HG03139 (cell line): ENCODE measurements around the gene ZNF692.

Experiments used
- ATAC-seq: cut with Tn5 transposase; IDR thresholded peaks from one replicate; pipeline ENCODE4 v1.9.1; 2021; ENCODE audit not compliant: unreplicated experiment

The ZNF692 gene

DNA sequence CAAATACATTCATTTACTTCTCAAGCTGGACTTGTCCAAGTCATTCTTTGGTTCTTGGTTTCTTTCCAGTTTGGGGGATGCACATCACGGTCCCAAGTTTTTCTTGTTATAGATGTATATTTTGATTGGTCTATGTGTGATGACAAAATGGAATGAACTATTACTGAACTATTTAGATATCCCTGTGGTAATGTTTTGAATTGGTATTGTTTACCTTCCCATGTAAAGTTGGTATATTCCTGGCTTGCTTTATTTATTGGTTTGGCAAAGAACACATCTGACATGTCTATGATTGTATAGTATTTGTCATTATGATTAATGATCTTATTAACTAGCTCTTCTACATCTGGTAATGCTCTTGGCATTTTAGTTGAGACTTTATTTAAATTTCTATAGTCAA, 22.4 kb upstream of the ZNF692 start:
- no peak for ATAC-seq

DNA sequence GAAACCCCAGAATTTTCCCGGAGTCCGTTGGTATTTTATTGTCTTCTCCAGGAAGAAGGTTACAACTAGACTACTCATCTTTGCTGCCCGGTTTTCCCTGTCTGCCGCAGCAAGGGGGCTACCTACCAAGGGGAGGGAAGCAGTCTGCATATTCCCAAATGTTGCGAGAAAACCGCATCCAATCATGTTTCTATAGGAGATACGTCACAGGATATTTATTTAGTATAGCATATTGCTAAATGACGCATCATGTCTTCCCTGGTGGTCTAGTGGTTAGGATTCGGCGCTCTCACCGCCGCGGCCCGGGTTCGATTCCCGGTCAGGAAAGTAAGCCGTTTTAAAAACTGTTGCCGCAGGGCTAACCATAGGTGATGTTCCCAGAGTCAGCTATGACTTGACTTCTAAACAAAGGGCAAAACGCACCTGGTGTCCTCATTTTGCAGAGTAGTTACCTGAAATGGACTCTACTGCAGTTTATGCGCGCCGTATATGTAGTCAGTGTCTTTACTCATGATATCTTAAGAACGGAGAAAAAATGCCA, 15.2 kb upstream of the ZNF692 start:
- peak; percentile 43 for ATAC-seq

DNA sequence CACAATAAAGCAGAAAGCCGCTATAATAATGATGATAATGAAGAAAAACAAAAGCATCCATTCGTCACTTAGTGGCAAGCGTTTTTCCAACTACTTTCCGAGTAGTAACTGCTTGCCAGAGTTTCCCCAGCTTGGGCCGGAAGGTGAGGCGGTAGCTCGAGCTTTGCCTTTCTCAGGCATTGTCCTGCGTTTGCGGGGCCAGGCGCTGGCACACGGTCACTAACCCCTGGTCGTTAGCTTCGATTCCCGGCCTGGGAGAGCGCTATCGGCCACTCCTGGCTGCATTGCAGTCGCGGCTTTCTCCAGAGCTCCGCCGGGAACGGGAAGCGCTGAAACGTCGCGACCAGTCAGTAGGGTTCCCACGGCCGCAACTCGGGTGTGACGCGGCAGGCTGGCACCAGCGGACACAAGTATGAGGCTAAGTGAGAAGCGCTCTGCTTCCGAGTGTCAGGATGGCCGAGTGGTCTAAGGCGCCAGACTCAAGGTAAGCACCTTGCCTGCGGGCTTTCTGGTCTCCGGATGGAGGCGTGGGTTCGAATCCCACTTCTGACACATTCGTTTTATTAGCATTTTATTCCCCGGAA, 14.6 kb upstream of the ZNF692 start:
- peak; percentile 75 for ATAC-seq

DNA sequence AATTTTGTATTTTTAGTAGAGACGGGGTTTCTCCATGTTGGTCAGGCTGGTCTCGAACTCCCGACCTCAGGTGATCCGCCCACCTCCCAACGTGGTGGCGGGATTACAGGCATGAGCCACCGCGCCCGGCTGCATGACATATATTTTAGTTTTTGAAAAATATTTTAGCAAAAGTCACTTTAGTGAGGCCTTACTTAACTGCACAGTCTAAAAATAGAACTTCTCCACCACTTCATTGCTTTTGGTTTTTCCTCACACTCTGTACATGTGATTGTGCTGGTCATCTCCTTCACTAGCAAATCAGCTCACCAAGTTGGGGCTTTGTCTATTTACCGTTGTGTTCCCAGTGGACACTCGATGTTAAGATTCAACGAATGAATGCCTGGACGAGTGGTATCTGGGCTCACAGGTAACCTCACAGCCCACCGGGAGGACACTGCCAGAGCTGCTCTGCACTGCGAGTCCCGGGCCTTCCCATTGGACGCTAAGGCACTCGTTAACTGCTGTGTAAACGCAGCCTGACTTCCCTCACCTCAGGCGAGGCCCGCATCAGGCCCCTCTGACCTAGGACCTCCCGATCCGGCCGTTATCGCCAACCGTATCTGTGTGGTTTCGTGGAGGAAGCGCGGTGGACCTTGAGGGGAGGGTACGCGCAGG, 14.0 kb upstream of the ZNF692 start:
- ATAC-seq, result peak; percentile 48

DNA sequence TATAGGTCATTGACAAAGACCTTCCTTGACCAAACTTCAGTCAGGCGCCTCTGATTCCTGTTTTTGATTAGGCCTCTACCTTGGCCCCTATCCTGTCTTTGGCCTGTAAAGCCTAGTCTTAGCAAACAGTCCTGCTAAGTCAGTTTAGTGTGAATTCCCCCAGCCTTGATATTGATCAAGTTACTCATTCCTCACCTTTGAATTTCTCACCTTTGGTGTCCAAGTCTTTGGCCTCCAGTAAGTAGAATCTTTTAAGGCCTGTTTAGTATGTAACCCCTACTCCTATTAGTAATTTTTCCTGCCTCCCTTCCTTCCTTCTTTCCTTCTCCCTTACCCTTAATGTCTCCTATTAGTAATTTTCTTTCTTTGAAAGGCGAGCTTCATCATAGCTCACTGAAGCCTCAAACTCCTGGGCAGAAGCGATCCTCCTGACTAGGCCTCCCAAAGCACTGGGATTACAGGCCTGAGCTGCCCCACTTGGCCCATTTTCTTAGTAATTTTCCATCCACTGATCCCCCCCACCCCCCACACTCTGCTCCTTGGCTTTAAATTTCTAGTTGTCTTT, 13.0 kb upstream of the ZNF692 start:
- no peak for ATAC-seq

DNA sequence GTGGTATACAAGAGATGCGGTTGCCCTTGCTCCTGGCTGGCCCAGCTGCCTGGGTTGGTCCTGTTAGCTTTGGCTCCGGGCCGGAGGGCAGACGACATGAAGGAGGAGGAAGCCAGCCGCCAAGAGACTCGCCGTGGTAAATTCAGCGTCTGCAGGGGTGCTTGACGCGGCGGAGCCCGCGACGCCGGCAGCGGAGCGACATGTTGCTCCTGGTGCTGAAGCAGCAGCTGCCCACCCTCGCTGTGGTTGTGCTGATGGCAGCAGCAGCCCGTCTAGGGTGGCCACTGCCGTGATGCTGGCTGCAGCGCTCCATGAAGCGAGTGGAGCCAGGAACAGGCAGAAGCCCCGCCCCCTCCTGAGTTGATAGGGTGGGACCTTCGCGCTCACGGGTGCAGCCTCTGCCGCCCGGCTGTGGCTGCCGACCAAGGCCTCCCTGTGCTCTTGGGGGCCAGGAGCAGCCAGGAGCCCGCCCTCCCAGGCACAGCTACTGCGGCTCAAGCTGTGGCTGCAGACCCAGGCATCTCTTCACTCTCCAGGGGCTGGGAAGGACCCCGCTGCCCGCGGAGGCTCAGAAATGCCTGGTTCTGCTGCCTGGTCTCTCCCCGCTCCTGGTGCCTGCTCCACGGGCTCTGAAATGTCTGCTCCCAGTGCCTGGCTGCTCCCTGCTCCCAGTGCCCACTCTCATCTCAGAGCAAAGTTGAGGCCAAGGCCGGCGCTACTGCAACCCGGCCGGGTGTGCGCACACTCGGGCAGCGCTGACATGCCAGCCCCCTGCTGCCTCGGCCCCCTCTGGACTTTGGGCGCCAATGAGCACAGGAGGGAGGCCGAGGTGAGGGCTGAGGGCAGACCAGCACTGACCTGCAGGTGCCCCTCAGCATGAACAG, 4.4 kb upstream of the ZNF692 start:
- peak; percentile 60 for ATAC-seq

DNA sequence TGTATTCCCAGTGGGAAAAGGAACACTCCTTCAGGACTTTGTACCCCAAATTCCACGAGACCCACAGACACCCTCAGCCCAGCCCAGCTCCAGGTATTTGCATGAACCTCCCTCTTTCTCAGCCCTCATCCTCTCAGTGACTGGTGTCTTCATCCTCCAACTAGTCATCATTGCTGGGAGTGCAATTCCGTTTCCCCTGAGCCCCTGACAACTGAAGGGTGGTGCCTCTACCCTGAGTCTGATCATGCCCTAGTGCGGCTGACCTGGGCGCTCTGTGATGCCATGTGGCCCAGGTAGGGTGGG, 3.8 kb upstream of the ZNF692 start:
- peak; percentile 4 for ATAC-seq

DNA sequence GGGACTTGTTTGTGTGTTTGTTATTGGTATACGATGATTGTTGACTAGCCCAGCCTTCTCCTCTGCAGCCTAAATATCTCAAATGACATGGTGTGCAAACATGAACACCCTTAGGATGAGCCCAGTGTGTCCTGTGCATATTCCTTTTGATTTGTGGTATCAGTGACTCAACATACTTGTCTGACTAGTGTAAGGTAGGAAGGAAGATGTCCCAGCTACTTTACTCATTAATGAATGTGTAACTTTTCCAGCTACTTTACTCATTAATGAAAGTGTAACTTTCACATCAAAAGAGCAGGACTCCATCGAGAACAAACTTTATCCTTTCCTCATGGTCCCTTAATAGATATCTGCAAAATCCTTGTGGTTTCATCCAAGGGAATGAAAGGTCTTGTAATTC, 2.7 kb upstream of the ZNF692 start:
- ATAC-seq, result no peak

DNA sequence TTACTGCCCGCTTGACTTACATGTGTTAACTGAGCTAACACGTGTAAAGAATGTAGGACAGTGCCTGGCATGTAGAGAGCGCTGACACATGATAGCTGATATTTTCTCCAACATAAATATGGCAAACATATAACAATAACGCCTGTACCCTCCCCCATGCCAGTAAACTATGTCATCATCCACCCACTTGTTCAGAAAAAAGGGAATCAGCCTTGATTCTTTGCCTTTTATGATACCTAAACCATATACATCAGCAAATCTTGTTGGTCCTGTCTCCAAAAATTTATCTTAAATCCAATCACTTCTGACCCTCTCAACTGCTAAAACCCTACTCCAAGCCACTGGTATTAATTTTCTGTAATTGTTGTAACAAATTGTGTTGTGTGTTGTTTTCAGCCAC, 1.1 kb upstream of the ZNF692 start:
- ATAC-seq, result no peak

DNA sequence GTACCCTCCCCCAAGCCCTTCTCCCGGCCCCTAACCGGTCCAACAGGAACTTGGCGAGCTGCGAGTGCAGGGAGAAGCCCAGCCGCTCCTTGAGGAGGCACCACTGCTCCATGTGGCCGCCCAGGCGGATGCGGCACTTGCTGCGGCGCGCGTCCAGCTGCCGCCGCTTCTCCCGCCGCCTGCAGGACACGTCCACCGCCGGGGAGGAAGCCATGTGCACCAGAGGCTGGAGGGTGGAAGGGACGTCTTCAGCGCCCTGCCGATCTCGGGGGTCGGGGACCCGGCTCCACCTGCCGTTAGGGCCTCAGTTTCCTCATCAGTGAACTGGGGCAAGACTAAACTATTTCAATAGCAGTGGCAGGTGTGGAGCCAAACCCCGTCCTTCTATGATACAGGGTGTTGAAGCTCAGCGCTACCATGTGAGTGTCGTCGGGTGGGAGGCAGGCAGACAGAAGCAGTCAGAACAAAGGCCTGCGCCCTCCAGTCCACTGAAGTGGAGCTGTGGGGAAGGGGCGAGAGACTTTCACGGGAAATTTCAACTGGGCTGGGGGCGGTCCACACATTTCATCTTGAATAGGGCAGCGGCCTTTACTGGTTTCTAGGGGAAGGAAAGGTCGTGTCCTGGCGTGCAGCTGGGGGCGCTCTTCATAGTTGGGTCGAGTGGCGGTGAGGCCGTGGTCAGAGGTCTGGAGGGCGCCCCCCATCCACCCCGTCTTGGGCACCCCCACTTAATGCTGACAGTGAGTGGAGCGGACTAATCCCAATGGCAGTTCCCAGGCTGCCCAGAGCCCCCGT, 592 bp downstream of the ZNF692 start:
- ATAC-seq, result peak; percentile 30

DNA sequence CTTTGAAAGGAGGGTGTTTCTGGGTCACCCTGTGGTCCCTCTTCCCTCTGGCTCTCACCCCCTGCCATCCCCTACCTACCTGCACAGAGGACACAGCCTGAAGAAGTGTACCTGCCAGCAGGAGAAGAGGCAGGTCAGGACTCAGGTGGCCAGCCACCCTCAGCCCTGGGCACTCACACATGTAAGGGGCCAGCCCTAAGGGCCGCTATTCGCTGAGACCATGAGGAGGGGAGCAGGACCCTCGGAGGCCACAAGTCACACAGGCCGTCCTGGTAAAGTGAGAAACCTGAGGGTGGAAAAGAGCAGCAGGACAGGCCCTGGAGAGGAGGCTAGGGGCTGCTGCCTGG, 1.2 kb downstream of the ZNF692 start:
- ATAC-seq, result no peak

DNA sequence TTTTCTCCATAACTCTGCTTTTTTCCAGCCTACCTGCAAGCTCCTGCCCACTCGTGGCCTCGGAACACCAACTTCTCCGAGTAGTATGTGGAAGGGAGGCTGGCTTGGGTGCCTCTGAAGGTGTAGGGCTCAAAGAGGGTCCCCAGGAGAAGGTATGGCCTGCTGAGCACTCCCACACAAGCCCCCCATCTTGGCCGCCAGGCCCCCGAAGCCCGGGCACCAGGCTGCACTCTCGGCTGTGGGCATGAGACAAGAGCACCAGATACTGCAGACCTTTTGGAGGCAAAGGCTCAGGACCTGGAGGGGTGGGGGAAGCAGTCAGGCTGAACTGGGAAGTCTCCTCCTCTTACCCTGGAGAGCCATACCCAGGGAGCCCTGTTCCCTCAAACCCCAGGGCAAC, 1.7 kb downstream of the ZNF692 start:
- ATAC-seq, result no peak

DNA sequence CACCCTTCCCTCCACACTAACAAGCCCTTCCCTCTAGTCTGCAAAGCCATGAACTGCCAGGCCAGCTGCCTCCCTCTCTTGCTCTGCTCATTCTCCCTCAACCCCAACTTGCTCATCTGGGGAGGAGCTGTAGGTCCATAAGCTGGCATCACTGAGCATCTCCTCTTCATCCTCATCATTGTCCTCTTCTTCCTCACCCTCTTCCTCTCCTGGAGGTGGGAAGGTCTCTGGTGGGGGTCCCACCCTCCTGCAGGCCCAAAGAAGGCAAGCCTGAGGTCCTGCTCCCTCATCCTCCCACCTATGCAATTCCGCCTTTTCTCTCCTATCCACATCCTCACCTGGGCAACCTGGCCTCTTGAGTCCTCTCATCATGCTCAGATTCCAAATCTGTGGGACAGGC, 2.7 kb downstream of the ZNF692 start:
- no peak for ATAC-seq

DNA sequence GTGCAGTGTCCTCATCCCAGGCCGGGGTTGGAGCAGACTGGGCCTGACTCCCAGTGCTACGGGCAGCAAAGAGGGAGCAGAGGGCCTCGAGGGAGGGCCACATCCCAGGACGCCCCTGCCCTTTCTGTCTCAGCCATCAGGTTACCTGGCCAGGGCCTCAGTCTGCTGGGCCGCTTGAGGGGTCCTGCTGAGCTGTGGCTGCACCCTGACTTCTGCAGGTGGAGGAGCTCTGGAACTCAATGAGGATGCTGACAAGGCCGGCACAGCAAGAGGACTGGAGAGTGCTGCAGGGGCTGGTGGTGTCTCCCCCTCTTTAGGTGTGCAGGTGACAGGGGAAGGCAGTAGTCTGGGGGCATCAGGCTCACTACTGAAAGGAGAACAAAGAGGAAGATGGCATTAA, 3.3 kb downstream of the ZNF692 start:
- ATAC-seq, result no peak

DNA sequence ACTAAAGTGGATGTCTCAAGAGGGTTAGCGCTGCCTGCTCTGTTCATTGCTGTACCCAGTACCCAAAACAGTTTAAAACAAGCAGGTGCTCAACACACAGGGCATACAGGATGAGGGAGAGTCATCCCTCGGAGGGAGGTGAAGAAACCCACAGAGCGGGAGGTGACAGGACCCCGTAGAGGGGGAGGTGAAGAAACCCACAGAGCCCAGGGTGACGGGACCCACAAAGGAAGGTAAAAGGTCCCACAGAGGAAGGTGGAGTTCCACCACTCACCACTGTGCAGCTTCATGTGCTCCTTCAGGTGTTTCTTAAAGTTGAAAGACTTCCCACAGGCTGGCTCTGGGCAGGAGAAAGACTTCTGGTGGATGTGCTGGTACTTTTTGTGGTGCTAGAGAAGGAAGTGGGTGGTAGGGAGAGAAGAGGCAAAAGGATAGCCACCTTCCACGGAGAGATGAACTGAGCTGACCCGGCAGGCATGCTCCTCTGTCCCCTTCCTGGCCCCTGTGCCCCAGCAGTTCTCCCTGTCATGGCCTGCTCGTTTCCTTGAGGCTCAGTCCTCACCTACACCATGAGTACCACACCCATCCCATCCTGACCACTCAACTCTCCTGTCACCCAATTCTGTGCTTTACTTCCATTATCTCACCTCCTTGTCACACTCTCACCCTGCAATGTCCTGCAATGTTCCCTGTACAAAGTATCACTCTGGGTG, 5.1 kb downstream of the ZNF692 start:
- ATAC-seq, result no peak

DNA sequence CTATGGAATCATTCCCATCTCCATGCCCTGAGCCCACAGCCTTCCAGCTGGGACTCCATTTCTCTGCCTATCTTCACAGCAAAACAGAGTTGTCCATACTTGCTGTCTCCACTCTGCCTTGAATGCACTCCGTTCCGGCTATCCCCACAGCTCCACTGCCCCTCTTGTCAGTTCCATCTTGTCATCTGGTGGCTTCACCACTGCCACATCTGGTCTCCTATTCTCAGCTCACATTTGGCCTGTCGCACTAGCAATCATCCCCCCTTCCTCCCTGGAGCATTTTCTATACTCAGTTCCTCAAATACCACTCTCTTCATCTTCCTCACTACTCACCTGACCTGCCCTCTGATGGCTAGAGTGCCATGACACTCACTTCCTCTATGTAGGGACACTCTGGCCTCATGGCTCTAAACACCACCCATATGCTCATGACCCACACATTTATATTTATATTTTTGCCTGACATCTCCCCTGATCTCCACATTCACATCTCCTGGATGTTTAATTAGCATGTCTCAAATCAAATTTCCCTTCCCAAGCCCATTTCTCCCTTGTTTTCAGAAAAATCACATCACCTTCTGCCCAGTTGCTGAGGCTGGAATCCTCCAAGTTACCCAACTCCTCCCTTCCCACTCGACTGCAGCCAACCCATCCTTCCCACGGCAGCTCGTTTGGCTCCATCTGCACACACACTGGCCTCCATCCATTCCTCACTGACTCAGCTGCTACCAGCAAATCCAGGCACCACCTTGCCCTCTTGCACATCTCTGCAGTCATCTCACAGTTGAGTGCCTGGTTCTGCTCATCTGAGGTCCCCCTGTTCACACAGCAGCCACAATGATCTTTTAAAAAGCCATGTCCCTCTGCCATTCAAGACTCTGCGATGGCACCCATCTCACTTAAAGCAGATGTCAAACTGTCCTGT, 6.1 kb downstream of the ZNF692 start:
- ATAC-seq, result no peak

DNA sequence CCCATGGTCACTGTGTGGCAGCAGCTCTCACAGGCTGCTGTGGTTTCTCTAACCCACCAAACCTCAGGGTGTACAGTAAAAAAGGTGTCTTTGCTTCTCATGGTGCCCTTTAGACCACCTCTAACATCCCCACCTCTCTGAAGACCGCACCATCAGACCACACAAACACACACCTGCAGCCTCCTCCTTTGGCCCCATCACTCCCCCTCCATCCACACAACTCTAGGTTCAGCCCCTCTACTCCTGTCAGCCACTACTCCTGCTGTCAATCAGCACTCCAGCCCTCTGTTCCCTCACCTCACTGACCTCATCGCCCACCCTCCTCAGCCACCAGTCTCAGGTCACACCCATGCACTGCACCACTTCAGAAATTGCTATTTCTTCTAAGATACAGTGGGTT, 7.5 kb downstream of the ZNF692 start:
- ATAC-seq, result no peak

DNA sequence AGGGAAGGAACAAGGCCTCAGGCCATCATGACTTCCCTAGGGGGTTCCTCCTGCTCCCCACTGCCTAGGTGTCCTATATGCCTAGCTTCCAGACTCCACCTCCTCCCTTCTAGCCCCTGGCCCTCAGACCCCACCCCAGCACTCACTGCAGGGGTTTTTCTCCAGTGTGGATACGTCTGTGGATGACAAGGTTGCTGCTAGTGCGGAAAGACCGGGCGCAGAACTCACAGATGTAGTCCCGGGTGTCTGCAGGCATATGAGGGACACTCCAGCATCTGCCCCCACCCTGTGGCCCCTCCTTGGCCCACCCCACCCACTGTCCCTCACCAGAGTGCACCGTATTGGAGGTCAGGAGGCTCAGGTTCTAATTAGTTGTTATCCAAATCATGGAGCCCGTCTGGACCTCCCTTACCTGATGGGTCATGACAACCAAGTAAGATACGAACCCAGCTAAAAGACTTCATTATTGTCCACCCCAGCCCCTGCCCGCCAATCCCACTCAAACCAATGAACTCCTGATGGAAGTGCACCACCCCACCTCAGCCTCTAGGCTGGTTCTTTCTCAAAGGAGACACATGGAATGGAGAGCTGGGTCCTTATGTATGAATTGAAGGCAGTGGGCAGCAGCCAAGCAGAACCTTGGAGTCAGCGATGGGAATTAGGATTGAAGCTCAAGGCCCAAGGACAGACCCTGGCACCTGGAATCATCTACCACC, 8.2 kb downstream of the ZNF692 start:
- ATAC-seq, result no peak

DNA sequence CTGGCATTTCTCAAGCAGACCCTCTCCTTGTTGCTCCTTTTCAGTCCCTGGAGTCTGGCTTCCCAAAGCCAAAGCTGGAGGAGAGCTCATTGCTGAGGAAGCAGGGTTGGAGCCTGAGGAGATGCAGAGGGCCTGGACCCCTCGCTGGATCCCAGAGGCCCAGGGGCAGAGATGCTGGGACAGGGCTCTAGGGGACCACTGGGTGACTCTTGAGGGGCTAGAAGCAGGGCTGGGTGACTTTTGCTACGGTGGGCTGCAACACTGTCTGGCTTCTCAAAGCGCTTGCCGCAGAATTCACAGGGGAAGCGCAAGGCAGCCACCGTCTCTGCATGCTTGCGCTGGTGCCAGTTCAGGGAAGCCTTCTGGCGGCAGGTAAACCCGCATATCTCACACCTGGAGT, 8.8 kb downstream of the ZNF692 start:
- no peak for ATAC-seq
